Stimulated activated CD4-positive, alpha-beta T cell treated with anti-CD3 and anti-CD28 coated beads, TNF-alpha, amount 100 ng/mL, for 24 hours (primary cell): ENCODE results near the gene WDR48.

Experiments
- DNase-seq, 3 experiments: peaks; one replicate each; pipeline ENCODE4 v3.0.0-alpha.2; 2020; ENCODE audit warnings: low read depth in 3 of 3

The WDR48 gene

DNA sequence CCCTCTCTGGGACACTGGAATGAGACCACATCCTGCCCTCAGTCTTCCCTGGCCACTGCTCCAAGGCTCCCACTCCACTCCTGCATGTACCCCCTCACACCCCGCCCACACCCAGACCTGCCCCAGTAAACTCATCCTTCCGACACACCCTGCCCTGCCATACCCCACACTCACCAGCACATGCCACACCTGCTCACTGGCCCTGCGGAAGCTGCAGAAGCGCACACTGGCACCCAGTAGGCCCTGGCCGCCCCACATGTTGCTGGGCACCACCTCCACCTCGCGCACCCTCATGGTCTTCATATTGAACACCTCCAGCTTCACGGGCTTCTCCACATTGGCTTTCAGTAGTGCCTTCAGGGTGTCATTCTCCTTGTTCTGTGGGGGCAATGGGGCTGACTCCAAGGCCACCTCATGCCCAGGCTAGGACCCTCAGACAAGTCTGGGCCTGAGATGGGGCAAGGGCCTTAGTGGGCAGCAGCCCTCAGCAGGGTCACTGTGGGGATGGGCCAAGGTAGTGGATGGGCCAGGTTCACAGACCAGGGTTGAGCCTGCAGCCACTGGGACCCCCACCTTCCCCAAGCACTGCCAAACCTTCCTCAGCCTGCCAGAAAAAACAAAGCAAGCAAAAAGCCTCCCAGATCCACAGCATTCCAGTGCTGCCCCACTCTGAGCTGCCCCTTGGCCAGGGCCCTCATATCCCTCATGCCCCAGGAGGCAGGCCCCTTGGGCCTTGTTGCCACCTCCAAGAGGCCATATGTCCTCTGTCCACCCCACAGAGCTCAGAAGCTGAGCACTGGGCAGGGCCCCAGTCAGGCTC lies 50.9 kb downstream of the WDR48 start:
- DNase-seq: no peak

GRCh38 chr3:39103324-39103693 lies 51.5 kb downstream of the WDR48 start:
- no peak for DNase-seq

DNA sequence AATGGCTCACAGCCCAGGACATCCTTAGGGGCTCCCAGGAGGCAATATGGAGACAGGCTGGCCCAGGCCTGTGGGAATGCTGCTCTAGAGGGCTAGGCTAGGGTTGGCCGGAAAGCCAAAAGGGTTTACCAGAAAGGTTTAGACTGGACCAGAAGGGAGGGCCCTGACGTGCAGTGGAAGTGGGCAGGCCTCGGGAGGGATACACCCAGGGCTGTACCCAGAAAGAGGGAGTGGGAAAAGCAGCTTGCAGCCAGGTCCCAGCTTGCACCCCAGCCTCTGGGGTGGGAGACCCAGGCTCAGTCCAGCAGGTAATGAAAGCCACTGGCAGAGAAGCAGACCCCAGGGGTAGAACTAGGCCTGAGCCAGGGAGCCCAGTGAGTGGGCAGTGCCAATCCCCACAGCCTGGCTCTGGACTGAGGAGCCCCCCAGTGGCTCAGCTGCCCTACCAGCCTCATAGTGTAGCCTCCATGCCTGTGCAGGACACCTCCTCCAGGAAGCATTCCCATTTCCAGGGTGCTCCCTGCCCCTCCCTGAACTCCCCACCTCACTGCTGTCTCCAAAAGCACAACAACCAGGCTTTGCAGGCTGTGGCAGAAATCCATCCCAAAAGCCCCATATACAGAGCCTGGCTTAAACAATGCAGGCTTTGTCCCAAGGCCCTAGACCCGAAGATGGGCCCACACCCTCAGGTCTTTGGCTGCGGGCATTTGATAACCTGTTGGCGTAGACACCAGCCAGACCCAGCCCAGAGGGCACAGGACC lies 52.2 kb downstream of the WDR48 start:
- DNase-seq: no peak

DNA sequence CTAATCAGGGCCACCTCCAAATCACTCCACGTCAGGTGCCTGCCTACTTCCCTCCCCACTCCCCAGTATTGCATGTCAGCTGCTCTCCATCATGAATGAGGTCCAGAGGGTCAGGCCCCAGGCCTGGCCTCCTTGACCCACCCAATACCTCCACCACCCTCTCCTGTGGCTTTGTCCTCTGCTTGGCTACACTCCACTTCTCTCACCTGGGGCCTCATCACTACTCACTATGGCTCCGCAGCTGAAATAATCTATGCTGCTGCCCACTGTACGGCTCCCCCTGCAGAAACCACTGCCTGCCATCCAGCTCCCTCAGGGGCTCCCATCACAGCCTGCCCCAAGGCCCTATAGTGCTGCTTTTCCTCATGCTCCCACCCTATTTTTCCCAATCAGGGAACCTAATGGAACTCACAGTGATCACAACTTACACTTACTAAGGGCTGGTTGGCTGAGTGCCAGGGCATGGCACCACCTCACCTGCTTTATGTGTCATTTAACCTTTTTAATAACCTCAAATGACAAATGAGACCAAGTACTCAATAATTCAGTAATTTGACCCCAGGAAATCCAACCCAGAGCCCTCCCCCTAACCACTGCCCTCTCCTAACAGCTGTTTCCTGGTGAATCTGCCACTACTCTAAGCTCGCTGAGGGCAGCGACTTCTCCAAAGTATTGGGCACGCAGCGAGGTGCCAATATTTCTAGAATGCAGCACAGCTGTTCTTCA lies 53.3 kb downstream of the WDR48 start:
- peak in 1 of 3 experiments; percentile 18 for DNase-seq

- no peak for DNase-seq
These were observed 53.9 kb downstream of the WDR48 start for GRCh38 chr3:39105687-39106063.

DNA sequence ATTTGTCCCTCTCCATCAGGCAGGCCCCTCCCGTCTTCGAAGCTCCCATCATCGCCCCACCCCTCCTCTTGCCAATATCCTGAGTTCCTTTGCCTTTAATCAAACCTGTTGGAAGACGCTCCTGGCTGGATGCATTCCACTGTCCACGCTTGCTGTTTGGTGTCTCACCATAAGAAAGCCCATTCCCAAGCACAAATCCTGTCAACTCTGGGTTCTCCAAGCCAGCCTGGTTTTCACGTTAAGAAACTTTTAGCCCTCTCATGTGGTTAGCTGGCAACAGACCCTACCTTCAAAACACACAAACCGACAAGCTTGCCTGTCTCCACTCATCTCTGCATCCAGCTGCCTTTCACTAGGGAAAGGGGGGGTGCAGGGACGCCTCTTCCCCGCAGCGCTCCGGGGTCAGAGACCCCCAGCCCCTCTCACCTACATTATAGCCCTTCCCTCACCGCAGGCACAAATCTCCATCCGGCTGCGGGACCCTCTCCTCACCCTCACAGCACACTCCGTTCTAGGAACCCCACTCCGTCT lies 54.5 kb downstream of the WDR48 start:
- DNase-seq: no peak

DNA sequence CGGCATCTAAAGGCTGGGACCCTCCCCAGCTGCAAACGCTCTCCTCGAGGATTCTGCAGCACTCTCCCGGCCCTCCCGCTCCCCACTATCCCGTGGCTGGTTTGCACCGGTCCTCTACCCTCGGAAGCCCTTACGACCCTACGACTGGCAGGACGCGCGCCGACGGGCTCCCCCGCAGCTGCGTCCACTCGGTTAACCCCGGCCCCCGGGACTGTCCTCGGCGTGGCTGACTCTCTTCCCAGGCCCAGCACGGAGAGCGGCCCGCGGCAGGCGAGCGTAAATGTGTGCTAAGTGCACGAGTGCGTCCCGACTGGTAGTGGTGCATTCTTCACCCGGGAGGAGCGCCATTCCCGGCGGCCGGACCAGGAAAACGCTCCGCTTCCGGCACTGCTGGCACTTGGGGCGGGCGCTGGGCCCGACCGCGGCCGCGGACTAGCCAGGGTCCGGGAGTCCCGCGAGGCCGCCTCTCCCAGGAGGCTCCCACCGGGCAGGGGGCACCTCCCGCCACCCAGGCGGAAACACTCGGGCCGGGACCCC lies 55.1 kb downstream of the WDR48 start:
- peak in 1 of 3 experiments; percentile 16 for DNase-seq

DNA sequence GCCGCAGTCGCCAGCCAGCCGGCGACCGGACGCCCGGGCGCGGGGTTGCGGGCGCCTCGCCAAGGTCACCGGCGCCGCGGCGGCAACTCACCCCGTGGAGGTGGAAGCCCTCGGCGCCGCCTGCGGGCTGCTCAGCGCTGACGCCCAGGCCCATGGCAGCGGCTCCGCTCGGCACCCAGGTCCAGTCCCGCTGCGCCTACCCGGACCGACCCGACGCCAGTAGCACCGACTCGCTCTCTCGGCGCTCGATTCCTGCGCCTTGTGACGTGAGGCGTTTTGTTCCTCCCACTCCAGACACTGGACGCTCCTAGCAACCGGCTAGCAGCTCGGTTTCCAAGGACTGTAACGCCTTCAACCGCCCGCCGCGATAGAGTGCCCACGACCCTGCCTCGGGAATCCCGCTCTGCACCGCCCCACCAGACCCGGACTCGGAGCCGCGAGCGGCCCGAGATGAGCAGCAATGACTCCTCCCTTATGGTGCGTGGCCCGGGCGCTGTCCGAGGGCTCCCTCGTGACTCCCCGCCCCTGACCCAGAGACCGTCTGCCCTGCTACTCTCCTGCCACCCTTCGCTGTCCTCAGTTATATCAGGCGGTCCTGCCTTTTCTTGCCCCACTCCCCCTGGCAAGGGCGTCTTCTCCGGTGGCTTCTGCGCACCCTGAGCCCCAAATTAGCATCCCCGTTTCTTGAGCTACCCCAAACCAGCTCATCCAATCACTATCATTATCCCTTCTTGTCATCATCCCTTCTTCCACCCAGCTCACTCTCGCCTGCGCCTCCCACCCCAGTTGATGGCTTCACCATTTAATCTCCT lies 55.8 kb downstream of the WDR48 start, which contains the start of the genes GORASP1 and TTC21A:
Gene GORASP1 (minus strand): TSS at position 240 of the 812 bp plus-strand sequence. CDS start 86 bp downstream, at position 154.
Gene TTC21A (plus strand): TSS at position 293 of the 812 bp plus-strand sequence. CDS start 158 bp downstream, at position 451.
- DNase-seq: peak; percentile 24 to 66 (median 34)

DNA sequence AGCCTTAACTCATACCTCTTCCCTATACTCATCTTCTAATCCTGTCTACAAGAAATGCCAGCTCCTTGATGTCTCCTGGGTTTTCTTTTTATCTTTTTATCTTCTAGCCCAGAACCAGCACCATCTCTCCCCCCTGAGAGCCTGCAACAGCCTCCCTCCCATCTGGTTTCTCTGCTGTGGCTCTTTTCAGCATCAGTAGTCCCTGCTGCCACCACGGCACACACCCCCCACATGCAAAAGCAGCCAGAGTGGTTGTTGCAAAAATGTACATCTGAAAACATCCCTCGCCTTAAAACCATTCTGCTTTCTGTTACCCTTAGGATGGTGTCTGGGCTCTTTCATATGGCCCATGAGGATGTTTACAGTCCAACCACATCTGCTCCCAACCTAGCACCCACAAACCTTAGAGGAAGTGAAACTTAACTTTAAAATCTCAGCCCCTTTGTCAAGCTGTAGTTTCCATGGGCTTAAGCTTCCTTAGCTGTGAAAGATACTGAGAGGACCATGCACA lies 56.4 kb downstream of the WDR48 start:
- DNase-seq: no peak

DNA sequence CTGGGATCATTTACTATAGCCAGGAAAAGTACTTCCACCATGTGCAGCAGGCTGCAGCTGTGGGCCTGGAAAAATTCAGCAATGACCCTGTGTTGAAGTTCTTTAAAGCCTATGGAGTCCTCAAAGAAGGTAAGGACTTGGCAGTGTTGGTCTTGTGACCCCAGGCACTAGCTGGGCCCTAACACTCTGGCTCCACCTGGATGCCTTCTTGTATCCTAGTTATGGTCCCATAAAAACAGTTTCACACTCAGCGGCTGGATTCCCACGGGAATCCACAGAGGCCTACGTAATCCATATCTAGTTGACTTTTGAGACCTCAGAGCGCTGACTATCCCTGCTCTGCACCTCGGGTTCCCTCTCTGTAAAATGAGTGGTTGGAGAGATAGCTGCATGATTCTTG lies 57.3 kb downstream of the WDR48 start:
- DNase-seq: no peak

DNA sequence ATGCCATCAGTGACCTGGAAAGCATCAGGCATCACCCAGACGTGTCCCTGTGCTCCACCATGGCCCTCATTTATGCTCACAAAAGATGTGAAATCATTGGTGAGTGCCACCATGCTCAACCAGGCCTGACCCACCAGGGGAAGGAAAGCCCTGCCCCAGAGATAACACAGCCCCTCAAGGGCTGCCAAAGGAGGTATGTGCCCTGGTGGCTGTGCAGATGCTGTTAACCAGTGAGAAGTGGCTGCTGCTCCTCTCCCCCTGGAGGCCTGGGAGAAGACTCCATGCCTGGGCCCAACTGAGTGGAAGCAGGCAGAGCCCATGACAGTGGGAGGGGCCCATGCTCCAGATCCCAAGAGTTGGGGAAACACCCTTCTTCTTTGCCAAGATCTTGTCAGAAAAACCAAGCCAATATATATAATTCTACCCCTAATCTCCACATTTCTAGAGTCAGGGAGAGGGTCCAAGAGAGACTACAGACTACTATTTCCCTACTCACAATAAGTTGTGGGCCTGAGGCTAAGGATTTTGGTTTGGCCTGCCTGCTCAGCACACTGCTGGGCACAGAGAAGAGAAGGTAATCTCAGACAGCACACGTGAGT lies 58.3 kb downstream of the WDR48 start:
- no peak for DNase-seq

GRCh38 chr3:39112113-39112512 lies 60.3 kb downstream of the WDR48 start:
- DNase-seq: no peak

GRCh38 chr3:39112535-39112934 lies 60.7 kb downstream of the WDR48 start:
- no peak for DNase-seq

- DNase-seq: no peak
These were observed 61.5 kb downstream of the WDR48 start for GRCh38 chr3:39113291-39113690.

DNA sequence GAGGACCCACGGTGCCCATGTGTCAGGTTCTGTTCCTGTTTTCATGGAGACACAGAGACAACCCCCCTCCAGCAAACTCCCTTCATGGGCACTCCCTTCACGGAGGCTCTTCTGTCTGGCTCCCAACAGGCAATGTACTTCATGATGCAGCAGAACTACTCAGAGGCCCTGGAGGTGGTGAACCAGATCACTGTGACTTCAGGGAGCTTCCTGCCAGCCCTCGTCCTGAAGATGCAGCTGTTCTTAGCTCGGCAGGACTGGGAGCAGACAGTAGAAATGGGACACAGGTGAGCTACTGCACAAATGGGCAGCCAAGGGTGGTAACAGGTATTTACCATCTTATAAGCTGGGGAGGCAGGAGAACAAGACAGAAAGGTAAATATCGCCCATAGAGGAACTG lies 62.6 kb downstream of the WDR48 start:
- no peak for DNase-seq

GRCh38 chr3:39115870-39116269 lies 64.1 kb downstream of the WDR48 start:
- DNase-seq: no peak

- no peak for DNase-seq
These were observed 66.3 kb downstream of the WDR48 start for GRCh38 chr3:39118079-39118478.

- no peak for DNase-seq
These were observed 67.3 kb downstream of the WDR48 start for GRCh38 chr3:39118931-39119660.

DNA sequence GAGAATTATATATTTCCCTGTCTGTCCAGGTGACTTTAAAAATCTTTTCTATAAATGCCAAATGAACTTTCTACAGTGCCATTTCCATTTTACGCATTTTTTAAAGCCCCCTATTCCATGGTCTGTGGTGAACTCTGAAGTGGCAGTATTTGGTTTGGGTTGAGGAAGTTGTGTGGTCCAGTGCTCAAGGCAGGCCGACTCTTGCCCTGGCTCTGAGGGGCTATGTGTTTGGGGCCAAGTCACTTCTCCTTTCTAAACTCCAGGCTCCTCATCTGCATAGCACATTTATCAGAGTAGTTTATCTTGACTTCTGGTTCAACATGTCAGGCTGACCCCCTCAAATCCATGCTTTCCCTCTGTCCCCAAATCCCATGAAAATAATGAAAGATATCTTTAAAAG lies 69.8 kb downstream of the WDR48 start:
- DNase-seq: no peak

GRCh38 chr3:39122813-39123212 lies 71.0 kb downstream of the WDR48 start:
- DNase-seq: no peak
